Activated CD8-positive, alpha-beta memory T cell treated with anti-CD3 and anti-CD28 coated beads, Interleukin-2, amount 50 U/mL, for 1 hour (primary cell): ENCODE data around the gene TMEM87A.
"Not testable (repeated sequence)": the region's sequence is repeated elsewhere in the genome, so short reads cannot be mapped to it uniquely, and the experiment has no call there.

Source experiments
- DNase-seq: peaks from one replicate; pipeline ENCODE4 v3.0.0-alpha.2; 2020; ENCODE audit errors: extremely low read depth

TMEM87A gene

GRCh38 chr15:42270551-42270950 lies 2.7 kb downstream of the TMEM87A start:
- DNase-seq: no peak

GRCh38 chr15:42267286-42267685 lies 5.9 kb downstream of the TMEM87A start:
- no peak for DNase-seq

- no peak for DNase-seq
These were observed 8.4 kb downstream of the TMEM87A start for GRCh38 chr15:42264795-42265194.

- DNase-seq: no peak
These were observed 19.9 kb downstream of the TMEM87A start for GRCh38 chr15:42253300-42253699.

GRCh38 chr15:42240823-42241222 lies 32.4 kb downstream of the TMEM87A start:
- DNase-seq: no peak

GRCh38 chr15:42239528-42240182 lies 33.6 kb downstream of the TMEM87A start:
- no peak for DNase-seq

GRCh38 chr15:42233107-42233506 lies 40.1 kb downstream of the TMEM87A start:
- DNase-seq: no peak

GRCh38 chr15:42232606-42233005 lies 40.6 kb downstream of the TMEM87A start:
- no peak for DNase-seq

GRCh38 chr15:42231088-42231487 lies 42.1 kb downstream of the TMEM87A start:
- no peak for DNase-seq

- DNase-seq: not testable (repeated sequence)
These were observed 44.3 kb downstream of the TMEM87A start for GRCh38 chr15:42228981-42229380.

- DNase-seq: no peak
These were observed 45.2 kb downstream of the TMEM87A start for GRCh38 chr15:42228036-42228435.

- DNase-seq: no peak
These were observed 46.6 kb downstream of the TMEM87A start for GRCh38 chr15:42226648-42227047.

GRCh38 chr15:42220216-42220615 lies 53.0 kb downstream of the TMEM87A start:
- DNase-seq: no peak

- DNase-seq: no peak
These were observed 54.2 kb downstream of the TMEM87A start for GRCh38 chr15:42218953-42219592.

- no peak for DNase-seq
These were observed 55.7 kb downstream of the TMEM87A start for GRCh38 chr15:42217568-42217967.

- DNase-seq: no peak
These were observed 57.1 kb downstream of the TMEM87A start for GRCh38 chr15:42215913-42216829.

GRCh38 chr15:42214600-42214999 lies 58.6 kb downstream of the TMEM87A start:
- DNase-seq: no peak

- DNase-seq: no peak
These were observed 59.7 kb downstream of the TMEM87A start for GRCh38 chr15:42213511-42213910.

GRCh38 chr15:42210696-42211095 lies 62.5 kb downstream of the TMEM87A start:
- no peak for DNase-seq

GRCh38 chr15:42207674-42208579 lies 65.3 kb downstream of the TMEM87A start, which contains the start of gene VPS39:
Gene VPS39, minus strand, starts transcription at chr15:42208304. Its CDS starts 151 bp downstream, at chr15:42208153.
- peak; percentile 36 for DNase-seq

GRCh38 chr15:42206406-42206805 lies 66.8 kb downstream of the TMEM87A start:
- no peak for DNase-seq
